Measurements from ENCODE around the gene SLC49A3. TPM values are rescaled to one million over a fixed set of nuclear protein-coding genes. Genes with fewer than 3 reads are reported as not detected.

SLC49A3 gene
- total RNA-seq, 2 experiments from 2014 or later = 0.23 TPM; not detected in 1

DNA sequence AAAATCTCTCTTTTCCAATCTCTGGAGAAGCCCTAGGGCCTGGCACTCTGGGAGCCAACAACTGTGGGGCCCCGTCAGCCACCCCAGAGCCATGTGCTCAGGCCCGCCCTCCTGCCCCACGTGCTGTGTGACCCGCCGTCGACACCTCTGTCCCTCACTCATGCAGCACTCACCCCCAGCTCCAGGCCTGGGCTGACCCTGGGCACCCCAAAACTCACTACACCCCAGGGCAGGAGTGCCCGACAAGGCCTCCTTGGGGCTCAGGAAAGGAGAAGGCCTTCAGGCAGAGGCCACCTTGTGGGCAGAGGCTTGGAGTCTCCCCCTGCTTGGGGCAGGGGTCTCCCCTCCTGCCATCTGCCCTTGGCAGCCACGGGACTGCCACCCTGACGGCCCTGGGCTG, 8.9 kb downstream of the SLC49A3 start:
- DNase-seq (no peak), ATAC-seq (no peak)
- Mint-ChIP-seq H3K4me1 (ENCODE audit: low read depth) (peaks cover 14% of the 10 kb centered on the region), H3K9me3 (no peaks in the 10 kb centered on the region), H3K27me3 (peaks cover 2% of the 10 kb centered on the region), H3K36me3 (ENCODE audit: low read depth) (no peaks in the 10 kb centered on the region), H3K27ac (no peak overlapping the region), H3K4me3 (peak overlapping the region; percentile 70)
- ChIA-PET POLR2A (interaction anchor here (0.6 to 1.0 kb wide), 2 partner anchors 16 to 199 kb away, joined by 3 to 4 read pairs; no protein-coding TSS in a partner anchor), CTCF (no interaction called here)
- intact Hi-C loops (cut with micrococcal nuclease) = no loop called here
- TF ChIP-seq, protein P1, sequence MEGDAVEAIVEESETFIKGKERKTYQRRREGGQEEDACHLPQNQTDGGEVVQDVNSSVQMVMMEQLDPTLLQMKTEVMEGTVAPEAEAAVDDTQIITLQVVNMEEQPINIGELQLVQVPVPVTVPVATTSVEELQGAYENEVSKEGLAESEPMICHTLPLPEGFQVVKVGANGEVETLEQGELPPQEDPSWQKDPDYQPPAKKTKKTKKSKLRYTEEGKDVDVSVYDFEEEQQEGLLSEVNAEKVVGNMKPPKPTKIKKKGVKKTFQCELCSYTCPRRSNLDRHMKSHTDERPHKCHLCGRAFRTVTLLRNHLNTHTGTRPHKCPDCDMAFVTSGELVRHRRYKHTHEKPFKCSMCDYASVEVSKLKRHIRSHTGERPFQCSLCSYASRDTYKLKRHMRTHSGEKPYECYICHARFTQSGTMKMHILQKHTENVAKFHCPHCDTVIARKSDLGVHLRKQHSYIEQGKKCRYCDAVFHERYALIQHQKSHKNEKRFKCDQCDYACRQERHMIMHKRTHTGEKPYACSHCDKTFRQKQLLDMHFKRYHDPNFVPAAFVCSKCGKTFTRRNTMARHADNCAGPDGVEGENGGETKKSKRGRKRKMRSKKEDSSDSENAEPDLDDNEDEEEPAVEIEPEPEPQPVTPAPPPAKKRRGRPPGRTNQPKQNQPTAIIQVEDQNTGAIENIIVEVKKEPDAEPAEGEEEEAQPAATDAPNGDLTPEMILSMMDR (IDR thresholded peaks at IDR 0.05) = no peak

DNA sequence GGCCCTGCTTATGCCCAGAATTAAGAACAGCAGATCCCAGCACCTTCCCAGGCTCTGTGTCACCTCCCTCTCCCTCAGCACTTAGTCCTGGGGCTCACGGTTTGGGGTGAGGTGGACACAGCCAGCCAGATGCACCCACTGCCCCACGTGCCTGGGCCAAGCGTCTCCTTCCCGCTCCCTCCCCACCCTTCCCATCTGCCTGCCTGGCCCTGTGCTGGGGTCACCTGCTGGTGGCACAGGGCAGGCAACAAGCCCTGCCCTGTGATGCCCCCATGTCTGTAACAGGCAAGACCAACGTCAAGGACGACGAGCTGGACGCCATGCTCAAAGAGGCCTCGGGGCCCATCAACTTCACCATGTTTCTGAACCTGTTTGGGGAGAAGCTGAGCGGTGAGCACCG, 9.3 kb downstream of the SLC49A3 start:
- intact Hi-C loops (cut with micrococcal nuclease) = no loop called here
- ChIA-PET POLR2A (interaction anchor here (1.0 kb wide), 1 partner anchor 16 kb away, joined by 4 read pairs; no protein-coding TSS in a partner anchor), CTCF (no interaction called here)
- TF ChIP-seq, protein P1 (IDR thresholded peaks at IDR 0.05) = no peak
- Mint-ChIP-seq H3K36me3 (ENCODE audit: low read depth) (no peaks in the 10 kb centered on the region), H3K27me3 (no peaks in the 10 kb centered on the region), H3K4me3 (no peak overlapping the region), H3K9me3 (no peaks in the 10 kb centered on the region), H3K4me1 (ENCODE audit: low read depth) (peaks cover 14% of the 10 kb centered on the region), H3K27ac (no peak overlapping the region)
- ATAC-seq (no peak), DNase-seq (no peak)

DNA sequence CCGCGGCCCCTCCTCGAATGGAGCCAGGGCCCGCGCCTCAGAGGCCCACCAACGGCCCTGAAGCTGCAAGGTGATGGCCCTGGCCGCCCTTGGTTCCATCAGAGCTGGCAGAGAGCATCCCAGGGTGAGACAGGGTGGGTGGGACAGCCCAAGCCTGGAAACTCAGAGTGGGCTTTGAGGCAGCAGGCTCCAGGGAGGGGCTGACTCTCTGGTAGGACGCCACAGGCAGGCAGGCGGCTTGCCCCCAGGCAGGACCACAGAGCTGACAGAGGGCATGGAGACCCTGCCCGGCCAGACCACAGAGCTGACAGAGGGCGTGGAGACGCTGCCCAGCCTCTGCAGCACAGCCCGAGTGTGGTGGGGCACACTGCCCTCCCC, 9.9 kb downstream of the SLC49A3 start:
- TF ChIP-seq, protein P1 (IDR thresholded peaks at IDR 0.05) = no peak
- DNase-seq = no peak
- Mint-ChIP-seq H3K36me3 (ENCODE audit: low read depth) (no peaks in the 10 kb centered on the region), H3K27me3 (no peaks in the 10 kb centered on the region), H3K9me3 (no peaks in the 10 kb centered on the region), H3K4me3 (no peak overlapping the region), H3K27ac (no peak overlapping the region), H3K4me1 (ENCODE audit: low read depth) (peaks cover 14% of the 10 kb centered on the region)
- ATAC-seq = no peak
- intact Hi-C loops (cut with micrococcal nuclease) = no loop called here
- POLR2A ChIA-PET = interaction anchor here (1.0 kb wide), 1 partner anchor 15 kb away, joined by 4 read pairs; no protein-coding TSS in a partner anchor
- CTCF ChIA-PET = no interaction called here

GRCh38 chr4:678331-679103, 10.4 kb downstream of the SLC49A3 start:
- no peak overlapping the region for H3K27ac Mint-ChIP-seq
- no peak overlapping the region for H3K4me3 Mint-ChIP-seq
- POLR2A ChIA-PET = interaction anchor here (1.4 kb wide), 1 partner anchor 12 kb away, joined by 4 read pairs; no protein-coding TSS in a partner anchor
- no peaks in the 10 kb centered on the region for H3K27me3 Mint-ChIP-seq
- TF ChIP-seq, protein P1 (IDR thresholded peaks at IDR 0.05) = no peak
- no peaks in the 10 kb centered on the region for H3K9me3 Mint-ChIP-seq
- DNase-seq = no peak
- CTCF ChIA-PET = no interaction called here
- intact Hi-C loops (cut with micrococcal nuclease) = no loop called here
- H3K4me1 Mint-ChIP-seq (ENCODE audit: low read depth) = peaks cover 14% of the 10 kb centered on the region
- H3K36me3 Mint-ChIP-seq (ENCODE audit: low read depth) = no peaks in the 10 kb centered on the region
- ATAC-seq = no peak

Measured in activated CD8-positive, alpha-beta T cell treated with anti-CD3 and anti-CD28 coated beads for 36 hours (primary cell).